ENCODE measurements around the gene CFAP299.

Gene CFAP299

GRCh38 chr4:80839792-80840191 lies 504.3 kb downstream of the CFAP299 start:
- TF ChIP-seq CTCF (IDR thresholded peaks at IDR 0.05; ENCODE audit: low read depth, low read length) = no peak
- H3K4me3 ChIP-seq (ENCODE audit: low read depth, low read length) = no peak overlapping the region

- H3K4me3 ChIP-seq (ENCODE audit: low read depth, low read length) = no peak overlapping the region
- no peak for TF ChIP-seq CTCF (IDR thresholded peaks at IDR 0.05; ENCODE audit: low read depth, low read length)
Observed at GRCh38 chr4:80840396-80840795, 504.9 kb downstream of the CFAP299 start.

GRCh38 chr4:80841587-80842281 lies 506.2 kb downstream of the CFAP299 start:
- no peak for TF ChIP-seq CTCF (IDR thresholded peaks at IDR 0.05; ENCODE audit: low read depth, low read length)
- H3K4me3 ChIP-seq (ENCODE audit: low read depth, low read length) = no peak overlapping the region

GRCh38 chr4:80846210-80846609 lies 510.7 kb downstream of the CFAP299 start:
- TF ChIP-seq CTCF (IDR thresholded peaks at IDR 0.05; ENCODE audit: low read depth, low read length) = no peak
- H3K4me3 ChIP-seq (ENCODE audit: low read depth, low read length) = no peak overlapping the region

GRCh38 chr4:80852061-80852460 lies 516.5 kb downstream of the CFAP299 start:
- no peak for TF ChIP-seq CTCF (IDR thresholded peaks at IDR 0.05; ENCODE audit: low read depth, low read length)
- no peak overlapping the region for H3K4me3 ChIP-seq (ENCODE audit: low read depth, low read length)

GRCh38 chr4:80873571-80873970 lies 538.0 kb downstream of the CFAP299 start:
- TF ChIP-seq CTCF (IDR thresholded peaks at IDR 0.05; ENCODE audit: low read depth, low read length) = no peak

GRCh38 chr4:80874979-80875378 lies 539.4 kb downstream of the CFAP299 start:
- no peak overlapping the region for H3K4me3 ChIP-seq (ENCODE audit: low read depth, low read length)
- TF ChIP-seq CTCF (IDR thresholded peaks at IDR 0.05; ENCODE audit: low read depth, low read length) = no peak

More at GRCh38 chr4:80873571-80873970, 538.0 kb downstream of the CFAP299 start:
- H3K4me3 ChIP-seq (ENCODE audit: low read depth, low read length) = no peak overlapping the region

Measured in WI38 (cell line).